ENCODE measurements around the gene COBLL1. TPM values are rescaled to one million over a fixed set of nuclear protein-coding genes. Genes with fewer than 3 reads are reported as not detected.
A peak's percentile ranks its signal among the peaks of the same experiment; 100 is the strongest.

COBLL1 gene
- total RNA-seq, 1 experiment from 2014 or later: 47.0 TPM

DNA sequence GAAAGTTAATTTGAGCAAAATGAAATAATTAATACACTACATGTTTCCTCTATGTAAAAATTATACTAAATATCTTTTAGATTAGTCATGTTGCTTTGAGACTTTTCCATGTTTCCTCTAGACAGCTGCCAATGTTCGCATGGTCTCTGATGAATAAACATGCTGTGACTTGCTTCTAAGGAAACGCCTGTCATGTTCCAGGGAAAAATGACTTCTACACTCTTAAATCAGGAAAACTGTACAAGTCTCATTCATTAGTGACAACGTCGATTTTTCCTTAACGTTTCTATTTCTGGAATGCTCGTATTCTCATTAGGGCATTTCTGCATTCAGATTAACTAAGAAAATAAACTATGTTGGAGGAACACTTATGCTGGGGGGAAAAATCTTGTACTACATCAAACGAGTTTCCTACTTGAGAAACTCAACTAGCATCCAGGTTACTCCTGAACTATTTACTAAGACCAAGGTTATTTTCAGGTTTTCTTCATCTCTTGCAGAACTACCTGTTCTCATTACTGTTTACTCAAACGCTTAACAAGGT, 1.6 kb downstream of the COBLL1 start:
- ChIA-PET CTCF (interaction anchor here (0.6 to 3.7 kb wide), 12 partner anchors 14 to 105 kb away, joined by 3 to 49 read pairs (median 10); no protein-coding TSS in a partner anchor), POLR2A (interaction anchor here (0.6 to 5.5 kb wide), 15 partner anchors 8 to 1114 kb away, joined by 3 to 65 read pairs (median 9); partner anchors contain the start of genes SLC38A11 and TTC21B)
- TF ChIP-seq, protein P1, sequence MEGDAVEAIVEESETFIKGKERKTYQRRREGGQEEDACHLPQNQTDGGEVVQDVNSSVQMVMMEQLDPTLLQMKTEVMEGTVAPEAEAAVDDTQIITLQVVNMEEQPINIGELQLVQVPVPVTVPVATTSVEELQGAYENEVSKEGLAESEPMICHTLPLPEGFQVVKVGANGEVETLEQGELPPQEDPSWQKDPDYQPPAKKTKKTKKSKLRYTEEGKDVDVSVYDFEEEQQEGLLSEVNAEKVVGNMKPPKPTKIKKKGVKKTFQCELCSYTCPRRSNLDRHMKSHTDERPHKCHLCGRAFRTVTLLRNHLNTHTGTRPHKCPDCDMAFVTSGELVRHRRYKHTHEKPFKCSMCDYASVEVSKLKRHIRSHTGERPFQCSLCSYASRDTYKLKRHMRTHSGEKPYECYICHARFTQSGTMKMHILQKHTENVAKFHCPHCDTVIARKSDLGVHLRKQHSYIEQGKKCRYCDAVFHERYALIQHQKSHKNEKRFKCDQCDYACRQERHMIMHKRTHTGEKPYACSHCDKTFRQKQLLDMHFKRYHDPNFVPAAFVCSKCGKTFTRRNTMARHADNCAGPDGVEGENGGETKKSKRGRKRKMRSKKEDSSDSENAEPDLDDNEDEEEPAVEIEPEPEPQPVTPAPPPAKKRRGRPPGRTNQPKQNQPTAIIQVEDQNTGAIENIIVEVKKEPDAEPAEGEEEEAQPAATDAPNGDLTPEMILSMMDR (IDR thresholded peaks at IDR 0.05; ENCODE audit: unreplicated experiment): no peak
- H3K36me3 Mint-ChIP-seq (ENCODE audit: insufficient read depth, unreplicated experiment): peaks cover 7% of the 10 kb centered on the region
- TSS peak; percentile 33 for BruUV-seq (replicated peaks)
- peak overlapping the region; percentile 98 for H3K4me3 Mint-ChIP-seq (ENCODE audit: unreplicated experiment)
- peaks cover 14% of the 10 kb centered on the region for H3K4me1 Mint-ChIP-seq (ENCODE audit: insufficient read depth, unreplicated experiment)
- no peaks in the 10 kb centered on the region for H3K27me3 Mint-ChIP-seq (ENCODE audit: insufficient read depth, unreplicated experiment)
- H3K9me3 Mint-ChIP-seq (ENCODE audit: unreplicated experiment): no peaks in the 10 kb centered on the region
- peak overlapping the region; percentile 50 for H3K27ac Mint-ChIP-seq (ENCODE audit: low read depth, unreplicated experiment)
- peak; percentile 90 for DNase-seq (ENCODE audit: unreplicated experiment)
- intact Hi-C loops (cut with micrococcal nuclease): loop anchor here (5.0 kb wide), 2 partner anchors 58 to 127 kb away; no protein-coding TSS in a partner anchor

DNA sequence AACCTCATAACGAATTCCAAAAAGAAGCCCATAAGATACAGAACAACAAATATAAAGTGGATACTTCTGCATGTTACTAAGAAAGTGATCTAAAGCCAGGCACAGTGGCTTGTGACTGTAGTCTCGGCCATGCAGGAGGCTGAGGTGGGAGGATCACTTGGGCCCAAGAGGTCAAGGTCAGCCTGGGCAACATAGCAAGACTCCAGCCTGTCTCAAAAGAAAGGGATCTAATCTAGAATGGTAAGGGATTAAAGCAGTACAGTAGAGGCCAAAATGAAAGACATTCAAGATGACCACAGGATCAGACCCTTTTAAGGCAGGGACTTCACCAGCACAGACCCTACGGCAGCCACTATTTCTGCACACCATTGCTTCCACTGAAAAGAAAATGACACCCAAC, 3.8 kb downstream of the COBLL1 start:
- DNase-seq (ENCODE audit: unreplicated experiment): no peak
- CTCF ChIA-PET: interaction anchor here (0.7 kb wide), 1 partner anchor 62 kb away, joined by 3 read pairs; no protein-coding TSS in a partner anchor
- intact Hi-C loops (cut with micrococcal nuclease): no loop called here
- peaks cover 14% of the 10 kb centered on the region for H3K4me1 Mint-ChIP-seq (ENCODE audit: insufficient read depth, unreplicated experiment)
- peak overlapping the region; percentile 50 for H3K27ac Mint-ChIP-seq (ENCODE audit: low read depth, unreplicated experiment)
- H3K36me3 Mint-ChIP-seq (ENCODE audit: insufficient read depth, unreplicated experiment): peaks cover 7% of the 10 kb centered on the region
- TF ChIP-seq, protein P1 (IDR thresholded peaks at IDR 0.05; ENCODE audit: unreplicated experiment): no peak
- no peaks in the 10 kb centered on the region for H3K9me3 Mint-ChIP-seq (ENCODE audit: unreplicated experiment)
- peak overlapping the region; percentile 98 for H3K4me3 Mint-ChIP-seq (ENCODE audit: unreplicated experiment)
- BruUV-seq (replicated peaks): no TSS peak
- H3K27me3 Mint-ChIP-seq (ENCODE audit: insufficient read depth, unreplicated experiment): no peaks in the 10 kb centered on the region
- POLR2A ChIA-PET: interaction anchor here (0.8 to 0.9 kb wide), 2 partner anchors 18 to 66 kb away, joined by 4 to 6 read pairs; no protein-coding TSS in a partner anchor

DNA sequence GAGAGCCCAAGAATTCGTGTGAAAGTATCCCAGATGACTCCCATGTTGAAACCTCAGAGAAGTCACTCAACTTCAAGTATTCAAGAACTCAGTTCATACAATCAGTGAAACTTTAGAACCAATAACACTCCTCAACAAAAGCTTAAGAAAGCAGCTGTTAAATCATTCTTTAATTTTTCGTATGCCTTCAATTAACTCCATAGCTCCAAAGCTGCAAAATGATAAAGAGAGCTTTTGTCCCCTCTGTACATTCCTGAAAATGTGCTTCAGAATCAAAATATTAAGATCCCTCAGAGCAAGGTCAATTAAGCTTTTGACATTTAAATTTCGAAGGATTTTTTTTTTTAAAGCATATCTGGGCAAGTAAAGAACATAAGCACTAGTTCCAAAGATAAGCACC, 4.7 kb downstream of the COBLL1 start:
- H3K9me3 Mint-ChIP-seq (ENCODE audit: unreplicated experiment): no peaks in the 10 kb centered on the region
- no TSS peak for BruUV-seq (replicated peaks)
- peak overlapping the region; percentile 23 for H3K4me3 Mint-ChIP-seq (ENCODE audit: unreplicated experiment)
- no peaks in the 10 kb centered on the region for H3K27me3 Mint-ChIP-seq (ENCODE audit: insufficient read depth, unreplicated experiment)
- intact Hi-C loops (cut with micrococcal nuclease): no loop called here
- DNase-seq (ENCODE audit: unreplicated experiment): no peak
- TF ChIP-seq, protein P1 (IDR thresholded peaks at IDR 0.05; ENCODE audit: unreplicated experiment): no peak
- peaks cover 14% of the 10 kb centered on the region for H3K4me1 Mint-ChIP-seq (ENCODE audit: insufficient read depth, unreplicated experiment)
- H3K27ac Mint-ChIP-seq (ENCODE audit: low read depth, unreplicated experiment): peak overlapping the region; percentile 39
- peaks cover 7% of the 10 kb centered on the region for H3K36me3 Mint-ChIP-seq (ENCODE audit: insufficient read depth, unreplicated experiment)
- POLR2A ChIA-PET: interaction anchor here (0.6 to 1.4 kb wide), 10 partner anchors 9 to 99 kb away, joined by 3 to 5 read pairs (median 3); no protein-coding TSS in a partner anchor
- CTCF ChIA-PET: interaction anchor here (0.5 to 1.5 kb wide), 8 partner anchors 13 to 142 kb away, joined by 3 to 4 read pairs (median 3); no protein-coding TSS in a partner anchor

DNA sequence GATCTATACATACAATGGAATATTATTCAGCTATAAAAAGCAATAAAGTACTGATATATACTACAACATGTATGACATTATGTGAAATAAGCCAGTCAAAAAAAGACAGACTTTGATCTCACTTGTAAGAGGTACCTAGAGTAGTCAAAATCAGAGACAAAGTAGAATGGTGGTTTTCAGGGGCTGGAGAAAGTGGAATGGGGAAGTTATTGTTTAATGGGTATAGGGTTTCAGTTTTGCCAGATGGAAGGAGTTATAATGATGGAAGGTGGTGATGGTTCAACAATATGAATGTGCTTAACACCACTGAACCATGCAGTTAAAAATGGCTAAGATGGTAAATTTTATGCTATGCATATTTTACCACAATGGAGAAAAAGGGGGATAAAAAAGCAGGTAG, 6.3 kb downstream of the COBLL1 start:
- ChIA-PET CTCF (interaction anchor here (0.6 kb wide), 1 partner anchor 10 kb away, joined by 5 read pairs; no protein-coding TSS in a partner anchor), POLR2A (interaction anchor here (0.6 to 1.2 kb wide), 2 partner anchors 9 to 1034 kb away, joined by 4 read pairs; no protein-coding TSS in a partner anchor)
- TF ChIP-seq, protein P1 (IDR thresholded peaks at IDR 0.05; ENCODE audit: unreplicated experiment): no peak
- Mint-ChIP-seq H3K36me3 (ENCODE audit: insufficient read depth, unreplicated experiment) (peaks cover 5% of the 10 kb centered on the region), H3K27ac (ENCODE audit: low read depth, unreplicated experiment) (peak overlapping the region; percentile 7), H3K4me1 (ENCODE audit: insufficient read depth, unreplicated experiment) (peaks cover 14% of the 10 kb centered on the region), H3K9me3 (ENCODE audit: unreplicated experiment) (no peaks in the 10 kb centered on the region), H3K4me3 (ENCODE audit: unreplicated experiment) (no peak overlapping the region), H3K27me3 (ENCODE audit: insufficient read depth, unreplicated experiment) (no peaks in the 10 kb centered on the region)
- no peak for DNase-seq (ENCODE audit: unreplicated experiment)
- no TSS peak for BruUV-seq (replicated peaks)
- intact Hi-C loops (cut with micrococcal nuclease): no loop called here

Measured in MCF 10A (cell line).